Epithelial cell of proximal tubule (primary cell): Measurements from ENCODE around the gene NSD1. TPM values are rescaled to one million over a fixed set of nuclear protein-coding genes. Genes with fewer than 3 reads are reported as not detected.

Experiments used
- DNase-seq: peaks from one replicate; pipeline ENCODE4 v3.0.0-alpha.2; 2011; ENCODE audit warnings: low read depth
- H3K4me3 ChIP-seq: 2 replicates; pipeline ENCODE4 v1.5.1; 2011; ENCODE audit warnings: low read depth, mild to moderate bottlenecking, low read length
- CTCF ChIP-seq: conservative IDR thresholded peaks from 2 replicates; pipeline ENCODE4 v1.5.1; 2012; ENCODE audit warnings: low read depth, mild to moderate bottlenecking, low read length
- total RNA-seq: library from RNA; depleted of rRNA; stranded (reverse); fragments of >200 nt; gene quantifications from 2 replicates; pipeline ENCODE4 v1.2.3, GENCODE V29; 2015

Gene NSD1
- total RNA-seq, 1 donor from 2014 or later, result 30.6 TPM

GRCh38 chr5:177313561-177314259 lies 180.1 kb downstream of the NSD1 start:
- H3K4me3 ChIP-seq, result no peak overlapping the region
- TF ChIP-seq CTCF, result no peak
- no peak for DNase-seq

DNA sequence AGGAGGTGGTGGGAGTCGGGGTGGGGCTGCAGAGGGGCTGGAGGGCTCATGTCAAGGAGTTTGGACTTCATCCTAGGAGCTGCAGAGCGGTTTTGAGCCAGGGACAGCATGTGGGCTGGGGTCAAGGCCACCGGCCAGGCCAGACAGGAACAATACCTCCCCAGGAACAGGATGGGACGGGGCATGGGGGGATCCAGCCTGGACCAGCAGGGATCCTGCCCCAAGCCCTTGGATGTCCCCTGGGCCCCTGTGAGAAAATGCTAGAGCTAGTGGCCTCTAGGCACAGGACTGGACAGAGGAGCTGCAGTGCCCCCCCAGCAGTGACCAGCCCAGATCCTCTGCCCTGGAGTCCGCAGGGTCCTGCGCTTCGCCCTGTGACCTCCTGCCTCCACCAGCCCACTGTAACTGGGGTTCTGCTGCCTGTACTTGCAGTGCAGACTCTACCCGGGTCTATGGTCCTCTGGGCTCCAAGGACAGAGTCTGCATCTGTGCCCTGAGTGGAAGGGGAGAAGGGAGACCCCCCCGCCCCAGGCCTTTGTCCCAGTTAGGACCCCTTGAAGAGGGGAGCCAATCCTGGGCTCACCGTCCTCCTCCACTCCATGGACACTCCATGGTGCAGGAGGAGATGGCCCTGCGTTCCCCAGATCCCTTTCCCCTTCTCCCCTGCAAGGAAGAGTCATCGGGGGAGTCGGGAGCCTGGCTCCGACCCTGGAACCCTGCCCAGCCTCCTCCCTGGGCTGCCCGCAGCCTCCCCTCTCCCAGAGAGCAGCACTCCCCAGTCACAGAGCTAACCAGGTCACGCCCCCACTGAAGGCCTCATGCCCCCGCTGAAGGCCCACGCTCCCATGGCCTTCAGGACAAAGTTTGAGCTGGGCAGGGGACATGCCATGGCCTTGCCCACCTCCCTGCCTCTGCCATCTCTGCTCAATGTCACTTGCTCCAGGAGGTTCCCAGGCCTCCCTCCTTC lies 181.1 kb downstream of the NSD1 start:
- no peak for DNase-seq
- no peak overlapping the region for H3K4me3 ChIP-seq
- TF ChIP-seq CTCF, result no peak

DNA sequence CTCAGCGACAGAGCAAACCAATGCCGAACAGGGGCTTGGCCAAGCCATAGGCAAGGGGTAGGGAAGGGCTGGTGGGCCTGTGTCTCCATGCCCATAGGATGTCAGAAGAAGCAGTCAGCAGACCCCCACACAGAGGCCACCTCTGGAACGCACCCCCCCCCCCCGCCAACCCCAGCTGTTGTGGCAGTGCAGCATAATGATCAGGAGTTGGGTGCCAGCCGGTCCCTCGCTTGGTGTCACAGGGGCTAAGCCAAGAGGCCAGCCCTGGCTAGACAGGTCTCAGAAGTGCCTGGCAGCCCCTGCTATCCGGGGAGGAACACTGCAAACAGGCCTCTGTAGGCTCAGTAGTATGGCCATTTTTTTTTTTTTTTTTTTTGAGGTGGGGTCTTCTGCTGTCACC lies 181.8 kb downstream of the NSD1 start:
- TF ChIP-seq CTCF, result no peak
- no peak overlapping the region for H3K4me3 ChIP-seq
- DNase-seq, result no peak

GRCh38 chr5:177316005-177316404 lies 182.4 kb downstream of the NSD1 start:
- DNase-seq, result no peak
- no peak overlapping the region for H3K4me3 ChIP-seq
- TF ChIP-seq CTCF, result no peak

DNA sequence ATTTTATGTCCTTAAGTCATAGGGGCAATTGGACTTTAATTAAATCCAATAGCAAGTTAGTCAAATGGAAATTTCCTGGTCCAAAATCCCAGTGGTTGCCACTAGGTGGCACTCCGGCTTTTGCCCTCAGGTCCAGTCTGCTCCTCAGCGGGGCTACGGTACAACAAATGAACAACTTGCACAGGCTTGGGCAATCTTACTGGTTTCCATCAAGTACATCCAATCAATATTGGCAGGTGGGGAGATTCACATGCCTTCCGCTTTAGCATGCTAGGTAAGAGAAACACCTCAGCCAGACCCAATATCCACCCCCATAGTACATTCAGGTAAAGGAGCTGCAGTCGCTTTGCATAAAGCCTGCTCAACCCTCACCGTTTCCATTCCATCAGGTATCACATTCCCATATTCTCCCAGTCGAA lies 184.4 kb downstream of the NSD1 start:
- H3K4me3 ChIP-seq, result no peak overlapping the region
- peak; percentile 95 for TF ChIP-seq CTCF
- DNase-seq, result no peak

GRCh38 chr5:177319913-177320588 lies 186.5 kb downstream of the NSD1 start:
- TF ChIP-seq CTCF, result no peak
- DNase-seq, result no peak
- no peak overlapping the region for H3K4me3 ChIP-seq
